GM18519 (cell line): ENCODE measurements around the gene MCU.
"Not testable (repeated sequence)": the region's sequence is repeated elsewhere in the genome, so short reads cannot be mapped to it uniquely, and the experiment has no call there.

Experiments
- ATAC-seq: cut with Tn5 transposase; IDR thresholded peaks from one replicate; pipeline ENCODE4 v1.9.1; 2021; ENCODE audit warnings: mild to moderate bottlenecking, moderate library complexity; ENCODE audit not compliant: unreplicated experiment, low FRiP score

Gene MCU

GRCh38 chr10:72728462-72728861 lies 36.5 kb downstream of the MCU start:
- ATAC-seq = no peak

GRCh38 chr10:72729528-72729927 lies 37.6 kb downstream of the MCU start:
- no peak for ATAC-seq

GRCh38 chr10:72730479-72730878 lies 38.5 kb downstream of the MCU start:
- ATAC-seq = no peak

- ATAC-seq = no peak
These were observed 40.0 kb downstream of the MCU start for GRCh38 chr10:72731916-72732419.

GRCh38 chr10:72732521-72732920 lies 40.6 kb downstream of the MCU start:
- no peak for ATAC-seq

- ATAC-seq = no peak
These were observed 42.0 kb downstream of the MCU start for GRCh38 chr10:72733989-72734388.

GRCh38 chr10:72735288-72735936 lies 43.5 kb downstream of the MCU start:
- no peak for ATAC-seq

GRCh38 chr10:72736176-72736827 lies 44.4 kb downstream of the MCU start:
- no peak for ATAC-seq

GRCh38 chr10:72736828-72737220 lies 44.9 kb downstream of the MCU start:
- ATAC-seq = no peak

- not testable (repeated sequence) for ATAC-seq
These were observed 45.4 kb downstream of the MCU start for GRCh38 chr10:72737357-72737756.

GRCh38 chr10:72738486-72738885 lies 46.5 kb downstream of the MCU start:
- ATAC-seq = no peak

- no peak for ATAC-seq
These were observed 48.6 kb downstream of the MCU start for GRCh38 chr10:72740528-72740927.

- ATAC-seq = no peak
These were observed 50.1 kb downstream of the MCU start for GRCh38 chr10:72742092-72742491.

GRCh38 chr10:72742797-72743196 lies 50.9 kb downstream of the MCU start:
- no peak for ATAC-seq

GRCh38 chr10:72744566-72744965 lies 52.6 kb downstream of the MCU start:
- ATAC-seq = no peak

- no peak for ATAC-seq
These were observed 54.8 kb downstream of the MCU start for GRCh38 chr10:72746426-72747363.

- ATAC-seq = no peak
These were observed 55.6 kb downstream of the MCU start for GRCh38 chr10:72747521-72747920.

- no peak for ATAC-seq
These were observed 61.9 kb downstream of the MCU start for GRCh38 chr10:72753760-72754231.

- no peak for ATAC-seq
These were observed 62.5 kb downstream of the MCU start for GRCh38 chr10:72754275-72755032.

GRCh38 chr10:72756674-72757385 lies 64.9 kb downstream of the MCU start:
- ATAC-seq = no peak
